GM23338 (cell line): ENCODE results near the gene LGR5. TPM values are rescaled to one million over a fixed set of nuclear protein-coding genes. Genes with fewer than 3 reads are reported as not detected.

Experiments
- ATAC-seq: fragments of 200-7000 bp; cut with Tn5 transposase; 3 replicates; pipeline ENCODE4 v1.9.1; 2020
- DNase-seq: peaks from one replicate; pipeline ENCODE4 v3.0.0-alpha.2; 2015; ENCODE audit warnings: low spot score
- H2AFZ ChIP-seq: fragments of 200-600 bp; sonication (generic); 2 replicates; pipeline ENCODE4 v1.8.0; 2016; ENCODE audit warnings: antibody characterized with exemption, mild to moderate bottlenecking, moderate library complexity
- H3F3A ChIP-seq: fragments of 200-600 bp; sonication (generic); replicated peaks from 2 replicates; pipeline ENCODE4 v1.8.0; 2017; ENCODE audit warnings: antibody characterized with exemption, mixed run types, low read depth
- H3K27ac ChIP-seq: fragments of 200-600 bp; sonication (generic); 2 replicates; pipeline ENCODE4 v1.6.1; 2016; ENCODE audit warnings: low read depth
- H3K27me3 ChIP-seq: fragments of 200-600 bp; sonication (generic); 2 replicates; pipeline ENCODE4 v1.8.0; 2016; ENCODE audit warnings: mild to moderate bottlenecking, mixed run types, moderate library complexity; ENCODE audit not compliant: insufficient read depth
- H3K36me3 ChIP-seq: fragments of 200-600 bp; sonication (generic); 2 replicates; pipeline ENCODE4 v1.8.0; 2016; ENCODE audit warnings: mild to moderate bottlenecking; ENCODE audit not compliant: insufficient read depth
- H3K4me1 ChIP-seq: fragments of 200-600 bp; sonication (generic); 2 replicates; pipeline ENCODE4 v1.8.0; 2016; ENCODE audit warnings: mild to moderate bottlenecking, moderate library complexity; ENCODE audit not compliant: insufficient read depth
- H3K4me2 ChIP-seq: fragments of 200-600 bp; sonication (generic); 2 replicates; pipeline ENCODE4 v1.7.1; 2017; ENCODE audit warnings: mixed run types
- H3K4me3 ChIP-seq: fragments of 200-600 bp; sonication (generic); 2 replicates; pipeline ENCODE4 v1.6.1; 2016; ENCODE audit warnings: mixed run types
- H3K79me2 ChIP-seq: fragments of 200-600 bp; sonication (generic); replicated peaks from 2 replicates; pipeline ENCODE4 v1.8.0; 2017; ENCODE audit warnings: mild to moderate bottlenecking; ENCODE audit not compliant: insufficient read depth
- H3K9me2 ChIP-seq: fragments of 200-600 bp; sonication (generic); 2 replicates; pipeline ENCODE4 v1.8.0; 2017; ENCODE audit not compliant: insufficient read depth
- H4K20me1 ChIP-seq: fragments of 200-600 bp; sonication (generic); replicated peaks from 2 replicates; pipeline ENCODE4 v1.8.0; 2017; ENCODE audit warnings: mild to moderate bottlenecking; ENCODE audit not compliant: insufficient read depth
- H3K27ac Mint-ChIP-seq: 2 replicates; pipeline ENCODE4 v1.8.0; 2020; ENCODE audit warnings: inconsistent platforms, mild to moderate bottlenecking, moderate library complexity, mixed read lengths
- H3K27me3 Mint-ChIP-seq: 3 replicates; pipeline ENCODE4 v1.8.0; 2022; ENCODE audit warnings: low read depth, mild to moderate bottlenecking, moderate library complexity, mixed read lengths, inconsistent platforms; ENCODE audit not compliant: insufficient read depth, poor library complexity
- H3K36me3 Mint-ChIP-seq: 3 replicates; pipeline ENCODE4 v1.8.0; 2021; ENCODE audit warnings: low read depth, mild to moderate bottlenecking, inconsistent platforms, moderate library complexity, mixed read lengths
- H3K4me1 Mint-ChIP-seq: 3 replicates; pipeline ENCODE4 v1.8.0; 2020; ENCODE audit warnings: mild to moderate bottlenecking, inconsistent platforms, mixed read lengths
- H3K4me3 Mint-ChIP-seq: 3 replicates; pipeline ENCODE4 v1.8.0; 2021; ENCODE audit warnings: moderate library complexity, mild to moderate bottlenecking, inconsistent platforms, mixed read lengths
- H3K9me3 Mint-ChIP-seq: 3 replicates; pipeline ENCODE4 v1.8.0; 2020; ENCODE audit warnings: moderate library complexity, mild to moderate bottlenecking, inconsistent platforms, mixed read lengths
- CREB1 ChIP-seq: fragments of 250-450 bp; sonication (Bioruptor Pico); IDR thresholded peaks from 2 replicates; pipeline ENCODE4 v1.5.0; 2020; ENCODE audit warnings: low read depth, mild to moderate bottlenecking, moderate library complexity
- EZH2 ChIP-seq: fragments of 200-600 bp; sonication (generic); IDR thresholded peaks from one replicate; pipeline ENCODE4 v1.8.0; 2017; ENCODE audit warnings: antibody characterized with exemption, mild to moderate bottlenecking, low read depth; ENCODE audit not compliant: unreplicated experiment
- EZH2phosphoT487 ChIP-seq: fragments of 200-600 bp; sonication (generic); IDR thresholded peaks from one replicate; pipeline ENCODE4 v1.8.1; 2018; ENCODE audit warnings: antibody characterized with exemption; ENCODE audit not compliant: unreplicated experiment
- JUNB ChIP-seq: IDR thresholded peaks from one replicate; pipeline ENCODE4 v1.6.1; 2016; ENCODE audit warnings: antibody characterized with exemption; ENCODE audit not compliant: unreplicated experiment
- NANOG ChIP-seq: IDR thresholded peaks from 2 replicates; pipeline ENCODE4 v1.6.1; 2016; ENCODE audit warnings: antibody characterized with exemption, borderline replicate concordance
- POLR2AphosphoS5 ChIP-seq: IDR thresholded peaks from 2 replicates; pipeline ENCODE4 v1.6.1; 2016; ENCODE audit warnings: antibody characterized with exemption, low read depth
- ZNF114 ChIP-seq: fragments of 250-450 bp; sonication (Bioruptor Pico); IDR thresholded peaks from 2 replicates; pipeline ENCODE4 v1.5.0; 2020; ENCODE audit warnings: mild to moderate bottlenecking, moderate library complexity
- ZNF462 ChIP-seq: fragments of 250-450 bp; sonication (Bioruptor Pico); IDR thresholded peaks from 2 replicates; pipeline ENCODE4 v1.5.0; 2020; ENCODE audit warnings: mild to moderate bottlenecking, moderate library complexity
- polyA plus RNA-seq: library from polyadenylated mRNA; unstranded; fragments of >200 nt; fragmentation: Nextera tagmentation; extraction: Ambion mirVana; gene quantifications from 2 replicates; pipeline ENCODE4 v1.2.1, GENCODE V29; 2016
- total RNA-seq: library from RNA; depleted of rRNA; stranded (reverse); fragments of >200 nt; shearing (Covaris generic); gene quantifications from 2 replicates; pipeline ENCODE4 v1.2.3, GENCODE V29; 2014

The LGR5 gene
- total and polyA plus RNA-seq, 2 experiments from 2014 or later = 0.17 to 0.26 TPM

- TF ChIP-seq ZNF462 = no peak
Observed at GRCh38 chr12:71536939-71537622, 97.5 kb downstream of the LGR5 start (continued).

- Histone ChIP-seq H3F3A (no peaks in the 10 kb centered on the region), H4K20me1 (no peaks in the 10 kb centered on the region), H3K27ac (no peak overlapping the region), H3K4me1 (no peaks in the 10 kb centered on the region), H3K27me3 (no peaks in the 10 kb centered on the region), H3K36me3 (no peaks in the 10 kb centered on the region), H3K4me2 (no peak overlapping the region), H2AFZ (no peak overlapping the region), H3K9me2 (0 out of 2 replicates have a peak, but pooled peaks cover 4% of the 10 kb centered on the region), H3K4me3 (no peak overlapping the region), H3K79me2 (no peaks in the 10 kb centered on the region)
- no peaks in the 10 kb centered on the region for H3K4me1 Mint-ChIP-seq
- no peak overlapping the region for H3K27ac Mint-ChIP-seq
- ATAC-seq = no peak
- no peak overlapping the region for H3K4me3 Mint-ChIP-seq
- H3K9me3 Mint-ChIP-seq = no peaks in the 10 kb centered on the region
- no peak for DNase-seq
- H3K36me3 Mint-ChIP-seq = no peaks in the 10 kb centered on the region
- TF ChIP-seq EZH2 = no peak
- no peak for TF ChIP-seq ZNF114 (CRISPR knock-in tag)
- TF ChIP-seq JUNB = no peak
- TF ChIP-seq NANOG = no peak
- no peak for TF ChIP-seq CREB1 (CRISPR knock-in tag)
- TF ChIP-seq EZH2phosphoT487 = no peak
- no peak for TF ChIP-seq POLR2AphosphoS5
- no peaks in the 10 kb centered on the region for H3K27me3 Mint-ChIP-seq
Observed at GRCh38 chr12:71538807-71539206, 99.2 kb downstream of the LGR5 start.
